ENCODE data around the gene EML6. TPM values are rescaled to one million over a fixed set of nuclear protein-coding genes. Genes with fewer than 3 reads are reported as not detected.

EML6 gene
- total and polyA plus RNA-seq, 2 experiments from 2014 or later = 2.7 to 6.2 TPM

- Histone ChIP-seq H3K4me1 (ENCODE audit: insufficient read depth) (no peaks in the 10 kb centered on the region), H3K79me2 (replicated peaks; ENCODE audit: insufficient read depth) (no peaks in the 10 kb centered on the region), H2AFZ (no peak overlapping the region), H3K27ac (ENCODE audit: low read depth) (no peak overlapping the region), H3K9me2 (ENCODE audit: insufficient read depth) (no peaks in the 10 kb centered on the region; the same call in 1 of the 2 replicates), H4K20me1 (replicated peaks; ENCODE audit: insufficient read depth) (no peaks in the 10 kb centered on the region), H3K36me3 (ENCODE audit: insufficient read depth) (no peaks in the 10 kb centered on the region), H3K27me3 (ENCODE audit: insufficient read depth) (no peaks in the 10 kb centered on the region), H3K4me2 (no peak overlapping the region), H3K4me3 (no peak overlapping the region), H3F3A (replicated peaks; ENCODE audit: low read depth) (no peaks in the 10 kb centered on the region)
- no peaks in the 10 kb centered on the region for H3K4me1 Mint-ChIP-seq
- H3K4me3 Mint-ChIP-seq = no peak overlapping the region
- H3K36me3 Mint-ChIP-seq (ENCODE audit: low read depth) = no peaks in the 10 kb centered on the region
- no peak for TF ChIP-seq ZNF331 (CRISPR knock-in tag; IDR thresholded peaks at IDR 0.05; ENCODE audit: low read depth)
- no peak for TF ChIP-seq ETS1 (IDR thresholded peaks at IDR 0.05)
- no peak for TF ChIP-seq ZNF114 (CRISPR knock-in tag; IDR thresholded peaks at IDR 0.05)
- no peaks in the 10 kb centered on the region for H3K9me3 Mint-ChIP-seq
- no peak for ATAC-seq
- no peaks in the 10 kb centered on the region for H3K27me3 Mint-ChIP-seq (ENCODE audit: insufficient read depth, low read depth, poor library complexity)
- DNase-seq (ENCODE audit: low spot score) = no peak
- H3K27ac Mint-ChIP-seq = 0 out of 2 replicates have a peak overlapping the region, but pooled peaks have one; percentile 66
These were observed 44.5 kb downstream of the EML6 start for GRCh38 chr2:54767921-54768320.

- Histone ChIP-seq H3K4me3 (no peak overlapping the region), H3K27ac (ENCODE audit: low read depth) (no peak overlapping the region), H3K27me3 (ENCODE audit: insufficient read depth) (no peaks in the 10 kb centered on the region), H3K4me1 (ENCODE audit: insufficient read depth) (no peaks in the 10 kb centered on the region), H4K20me1 (replicated peaks; ENCODE audit: insufficient read depth) (no peaks in the 10 kb centered on the region), H3K79me2 (replicated peaks; ENCODE audit: insufficient read depth) (no peaks in the 10 kb centered on the region), H3K9me2 (ENCODE audit: insufficient read depth) (no peaks in the 10 kb centered on the region; the same call in 1 of the 2 replicates), H3F3A (replicated peaks; ENCODE audit: low read depth) (no peaks in the 10 kb centered on the region), H3K36me3 (ENCODE audit: insufficient read depth) (no peaks in the 10 kb centered on the region), H2AFZ (no peak overlapping the region), H3K4me2 (no peak overlapping the region)
- Mint-ChIP-seq H3K4me3 (no peak overlapping the region), H3K27ac (no peak overlapping the region), H3K4me1 (no peaks in the 10 kb centered on the region), H3K27me3 (ENCODE audit: insufficient read depth, low read depth, poor library complexity) (peaks cover 3% of the 10 kb centered on the region), H3K36me3 (ENCODE audit: low read depth) (no peaks in the 10 kb centered on the region), H3K9me3 (peaks cover under 1% of the 10 kb centered on the region; the same call in 1 of the 3 replicates)
- ATAC-seq (no peak), DNase-seq (ENCODE audit: low spot score) (no peak)
- TF ChIP-seq EZH2 (IDR thresholded peaks at IDR 0.05; ENCODE audit: low read depth, unreplicated experiment) (no peak), STAT1 (IDR thresholded peaks at IDR 0.05; ENCODE audit: unreplicated experiment) (no peak), CTCF (conservative IDR thresholded peaks at IDR 0.05; ENCODE audit: low read depth in 2 of 2) (no peak), CREB1 (CRISPR knock-in tag; IDR thresholded peaks at IDR 0.05; ENCODE audit: low read depth) (no peak), NANOG (IDR thresholded peaks at IDR 0.05; ENCODE audit: borderline replicate concordance) (no peak), POLR2AphosphoS5 (IDR thresholded peaks at IDR 0.05; ENCODE audit: low read depth) (no peak), ZNF462 (CRISPR knock-in tag; IDR thresholded peaks at IDR 0.05) (no peak), ZNF114 (CRISPR knock-in tag; IDR thresholded peaks at IDR 0.05) (no peak)
These were observed 45.4 kb downstream of the EML6 start for GRCh38 chr2:54768772-54769428.

Measured in GM23338 (cell line).